ENCODE results near the gene TBC1D2B. TPM values are rescaled to one million over a fixed set of nuclear protein-coding genes. Genes with fewer than 3 reads are reported as not detected.

TBC1D2B gene
- total and polyA plus RNA-seq, 2 experiments from 2014 or later = 6.5 to 16.5 TPM

DNA sequence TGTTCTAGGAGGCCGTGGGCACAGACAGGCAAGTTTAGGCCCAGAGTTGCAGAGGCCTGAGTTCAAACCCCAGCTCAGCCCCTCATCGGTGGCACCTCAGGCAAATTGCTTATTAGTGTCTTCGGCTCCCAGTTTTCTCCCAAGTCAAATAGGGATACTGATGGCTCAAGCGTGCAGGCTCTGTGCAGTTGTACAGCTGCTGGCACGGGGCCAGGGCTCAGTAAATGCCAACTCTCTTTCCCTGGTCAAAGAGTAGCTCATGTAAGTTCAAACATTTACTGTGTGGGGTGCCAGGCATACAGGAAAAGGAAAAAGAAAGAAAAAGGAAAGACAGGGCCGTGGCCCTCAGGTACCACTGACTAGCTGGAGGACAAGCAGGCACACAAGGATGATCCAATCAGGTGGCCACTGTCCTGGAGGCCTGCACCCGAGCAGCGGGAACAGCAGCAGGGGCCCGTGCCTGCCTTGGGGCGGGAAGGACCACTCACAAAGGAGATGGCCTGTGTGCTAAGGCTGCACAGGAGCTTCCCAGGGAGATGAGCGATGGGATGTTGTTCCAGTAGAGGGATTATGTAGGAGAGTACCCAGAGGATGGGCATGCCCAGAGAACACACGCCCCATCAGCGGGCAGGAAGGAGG is 70.8 kb downstream of the TBC1D2B start:
- Histone ChIP-seq H3K4me3 (no peak overlapping the region), H3K36me3 (no peaks in the 10 kb centered on the region), H3K27ac (no peak overlapping the region), H3K27me3 (no peaks in the 10 kb centered on the region), H3K4me1 (ENCODE audit: low read depth) (no peaks in the 10 kb centered on the region), H3K9me3 (ENCODE audit: low read depth) (no peaks in the 10 kb centered on the region)
- DNase-seq (ENCODE audit: low read depth in 1 of 2, low spot score in 1 of 2) = no peak
- TF ChIP-seq, protein P1, sequence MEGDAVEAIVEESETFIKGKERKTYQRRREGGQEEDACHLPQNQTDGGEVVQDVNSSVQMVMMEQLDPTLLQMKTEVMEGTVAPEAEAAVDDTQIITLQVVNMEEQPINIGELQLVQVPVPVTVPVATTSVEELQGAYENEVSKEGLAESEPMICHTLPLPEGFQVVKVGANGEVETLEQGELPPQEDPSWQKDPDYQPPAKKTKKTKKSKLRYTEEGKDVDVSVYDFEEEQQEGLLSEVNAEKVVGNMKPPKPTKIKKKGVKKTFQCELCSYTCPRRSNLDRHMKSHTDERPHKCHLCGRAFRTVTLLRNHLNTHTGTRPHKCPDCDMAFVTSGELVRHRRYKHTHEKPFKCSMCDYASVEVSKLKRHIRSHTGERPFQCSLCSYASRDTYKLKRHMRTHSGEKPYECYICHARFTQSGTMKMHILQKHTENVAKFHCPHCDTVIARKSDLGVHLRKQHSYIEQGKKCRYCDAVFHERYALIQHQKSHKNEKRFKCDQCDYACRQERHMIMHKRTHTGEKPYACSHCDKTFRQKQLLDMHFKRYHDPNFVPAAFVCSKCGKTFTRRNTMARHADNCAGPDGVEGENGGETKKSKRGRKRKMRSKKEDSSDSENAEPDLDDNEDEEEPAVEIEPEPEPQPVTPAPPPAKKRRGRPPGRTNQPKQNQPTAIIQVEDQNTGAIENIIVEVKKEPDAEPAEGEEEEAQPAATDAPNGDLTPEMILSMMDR (IDR thresholded peaks at IDR 0.05; ENCODE audit: low read depth, low read length) = no peak

DNA sequence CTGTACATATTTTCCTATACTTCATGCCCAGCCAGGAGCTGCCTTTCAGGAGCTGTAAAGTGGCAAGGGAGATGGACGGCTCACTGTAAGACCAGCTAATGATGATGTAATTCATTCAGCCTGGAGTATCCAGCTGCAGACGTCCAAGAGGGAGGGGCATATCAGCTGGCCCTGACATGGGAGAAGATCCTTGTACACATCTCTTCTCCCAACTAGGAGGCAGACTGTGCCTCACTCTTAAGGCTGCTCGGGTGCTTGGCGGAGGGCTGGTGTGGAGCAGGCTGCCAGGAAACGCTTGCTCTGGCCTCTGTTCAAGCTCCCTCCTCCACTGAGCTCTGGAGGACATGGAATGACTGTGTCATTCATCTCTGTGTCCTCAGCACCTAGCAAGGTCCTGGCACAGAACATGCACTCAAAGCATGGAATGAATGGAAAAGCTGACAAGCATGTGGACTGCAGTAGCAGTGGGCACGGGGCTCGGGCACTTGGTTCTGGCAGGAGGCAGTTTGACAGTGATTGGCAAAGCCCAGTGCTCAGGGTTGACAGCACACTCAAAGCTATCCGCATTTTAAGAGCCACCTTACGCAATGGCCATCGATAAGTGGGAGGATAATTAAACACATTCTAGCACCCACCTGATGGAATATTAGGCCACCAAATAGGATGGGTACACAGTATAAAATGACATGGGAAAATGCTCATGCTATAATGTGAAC is 72.4 kb downstream of the TBC1D2B start:
- no peaks in the 10 kb centered on the region for H3K4me1 ChIP-seq (ENCODE audit: low read depth)
- H3K4me3 ChIP-seq = no peak overlapping the region
- no peaks in the 10 kb centered on the region for H3K36me3 ChIP-seq
- H3K9me3 ChIP-seq (ENCODE audit: low read depth) = no peaks in the 10 kb centered on the region
- H3K27me3 ChIP-seq = no peaks in the 10 kb centered on the region
- H3K27ac ChIP-seq = no peak overlapping the region
- TF ChIP-seq, protein P1 (IDR thresholded peaks at IDR 0.05; ENCODE audit: low read depth, low read length) = peak; percentile 32
- DNase-seq (ENCODE audit: low read depth in 1 of 2, low spot score in 1 of 2) = peak in 1 of 2 donors; percentile 94

DNA sequence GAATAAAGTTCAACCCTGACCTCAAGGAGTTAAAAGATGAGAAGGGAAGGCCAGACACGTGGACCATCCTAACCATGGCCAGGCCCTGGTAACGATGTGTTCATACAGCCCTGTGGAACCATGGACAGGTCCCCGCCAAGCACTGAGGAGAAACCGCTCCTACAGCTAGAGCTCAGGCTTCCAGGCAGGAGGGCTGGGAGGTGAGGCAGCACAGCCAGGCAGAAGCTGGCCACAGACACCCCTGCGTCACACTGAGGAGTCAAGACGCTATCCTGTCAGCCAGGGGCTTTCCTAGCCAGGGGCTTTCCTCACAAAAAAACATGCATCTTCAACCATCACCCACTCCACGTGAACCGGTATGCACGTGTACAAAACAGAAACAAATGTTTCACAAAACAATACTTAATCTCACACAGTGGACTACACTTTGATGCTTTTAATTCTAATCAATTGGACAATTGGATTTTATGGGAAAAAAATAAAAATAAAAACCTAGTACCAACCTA is 73.2 kb downstream of the TBC1D2B start:
- H3K9me3 ChIP-seq (ENCODE audit: low read depth) = no peaks in the 10 kb centered on the region
- H3K4me1 ChIP-seq (ENCODE audit: low read depth) = no peaks in the 10 kb centered on the region
- TF ChIP-seq, protein P1 (IDR thresholded peaks at IDR 0.05; ENCODE audit: low read depth, low read length) = no peak
- DNase-seq (ENCODE audit: low read depth in 1 of 2, low spot score in 1 of 2) = peak in 1 of 2 donors; percentile 64
- no peaks in the 10 kb centered on the region for H3K36me3 ChIP-seq
- H3K4me3 ChIP-seq = no peak overlapping the region
- H3K27ac ChIP-seq = no peak overlapping the region
- H3K27me3 ChIP-seq = no peaks in the 10 kb centered on the region

DNA sequence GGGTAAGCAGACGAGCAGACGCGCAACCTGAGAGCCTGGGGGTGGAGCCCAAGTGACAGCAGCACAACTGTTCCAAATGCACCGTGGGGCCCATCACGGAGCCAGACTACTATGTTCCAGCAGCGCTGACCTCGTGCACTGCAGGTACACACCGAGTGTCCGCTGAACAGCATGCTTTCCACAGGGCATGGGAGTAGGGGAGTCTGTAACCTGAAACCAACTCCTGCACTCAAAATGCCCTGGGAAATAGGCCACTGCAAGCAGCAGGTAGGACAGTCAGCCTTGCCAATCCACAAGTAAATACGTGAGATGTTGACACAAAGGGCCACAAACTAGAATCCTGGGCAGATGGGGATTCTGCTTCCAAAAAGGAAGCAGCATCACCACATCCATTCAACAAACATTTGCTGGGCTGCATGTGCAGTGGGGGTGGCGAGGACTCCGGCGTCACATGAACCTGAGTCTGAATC is 73.9 kb downstream of the TBC1D2B start:
- Histone ChIP-seq H3K4me3 (no peak overlapping the region), H3K36me3 (no peaks in the 10 kb centered on the region), H3K27me3 (no peaks in the 10 kb centered on the region), H3K27ac (no peak overlapping the region), H3K9me3 (ENCODE audit: low read depth) (no peaks in the 10 kb centered on the region), H3K4me1 (ENCODE audit: low read depth) (no peaks in the 10 kb centered on the region)
- DNase-seq (ENCODE audit: low read depth in 1 of 2, low spot score in 1 of 2) = peak in 1 of 2 donors; percentile 15
- TF ChIP-seq, protein P1 (IDR thresholded peaks at IDR 0.05; ENCODE audit: low read depth, low read length) = no peak

DNA sequence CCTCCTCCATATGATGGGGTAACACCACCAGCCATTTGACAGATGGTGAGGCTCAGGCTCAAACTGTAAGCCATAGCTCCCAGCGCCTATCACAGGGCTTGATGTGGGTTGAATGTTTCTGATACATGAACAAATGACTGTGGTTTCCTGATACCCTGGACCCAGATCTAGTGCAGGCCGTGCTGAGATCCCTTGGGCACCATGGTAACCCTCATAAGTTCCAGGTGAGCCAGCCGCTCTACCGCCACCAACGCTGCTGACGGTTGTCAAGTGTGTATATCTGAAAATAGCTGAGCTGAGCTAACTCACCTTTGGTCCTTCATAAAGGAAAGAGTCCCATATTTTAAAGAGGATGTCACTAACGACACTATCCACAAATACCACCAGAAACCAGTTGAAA is 74.5 kb downstream of the TBC1D2B start:
- DNase-seq (ENCODE audit: low read depth in 1 of 2, low spot score in 1 of 2) = no peak
- H3K4me3 ChIP-seq = no peak overlapping the region
- H3K4me1 ChIP-seq (ENCODE audit: low read depth) = no peaks in the 10 kb centered on the region
- no peak overlapping the region for H3K27ac ChIP-seq
- no peaks in the 10 kb centered on the region for H3K27me3 ChIP-seq
- H3K9me3 ChIP-seq (ENCODE audit: low read depth) = no peaks in the 10 kb centered on the region
- no peaks in the 10 kb centered on the region for H3K36me3 ChIP-seq
- TF ChIP-seq, protein P1 (IDR thresholded peaks at IDR 0.05; ENCODE audit: low read depth, low read length) = no peak
